HG03025 (cell line): ENCODE data around the gene MAST4.

Experiments
- ATAC-seq: cut with Tn5 transposase; IDR thresholded peaks from one replicate; pipeline ENCODE4 v1.9.1; 2021; ENCODE audit warnings: mild to moderate bottlenecking, moderate library complexity; ENCODE audit not compliant: unreplicated experiment, low FRiP score

MAST4 gene

GRCh38 chr5:66892716-66893115, 296.5 kb downstream of the MAST4 start:
- ATAC-seq: no peak

GRCh38 chr5:66894480-66895240, 298.5 kb downstream of the MAST4 start:
- ATAC-seq: no peak

DNA sequence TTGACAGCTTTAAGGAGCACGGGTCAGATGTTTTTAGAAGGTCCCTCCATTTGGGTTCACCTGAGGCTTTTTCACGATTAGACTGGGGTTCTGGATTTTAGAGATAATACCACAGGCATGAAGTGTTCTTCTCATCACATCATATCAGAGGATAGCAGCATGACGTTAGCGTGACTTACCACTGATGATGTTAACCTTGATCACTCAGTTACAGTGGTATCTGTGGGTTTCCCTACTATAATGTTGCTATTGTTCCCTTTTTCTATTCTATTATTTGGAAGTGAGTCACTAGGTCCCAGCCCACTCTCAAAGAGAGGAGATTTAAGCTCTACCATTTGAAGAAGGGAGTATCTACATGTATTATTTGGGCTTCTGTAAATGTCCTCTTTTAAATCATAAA, 300.0 kb downstream of the MAST4 start:
- ATAC-seq: no peak

- no peak for ATAC-seq
Observed at GRCh38 chr5:66897356-66897755, 301.2 kb downstream of the MAST4 start.

DNA sequence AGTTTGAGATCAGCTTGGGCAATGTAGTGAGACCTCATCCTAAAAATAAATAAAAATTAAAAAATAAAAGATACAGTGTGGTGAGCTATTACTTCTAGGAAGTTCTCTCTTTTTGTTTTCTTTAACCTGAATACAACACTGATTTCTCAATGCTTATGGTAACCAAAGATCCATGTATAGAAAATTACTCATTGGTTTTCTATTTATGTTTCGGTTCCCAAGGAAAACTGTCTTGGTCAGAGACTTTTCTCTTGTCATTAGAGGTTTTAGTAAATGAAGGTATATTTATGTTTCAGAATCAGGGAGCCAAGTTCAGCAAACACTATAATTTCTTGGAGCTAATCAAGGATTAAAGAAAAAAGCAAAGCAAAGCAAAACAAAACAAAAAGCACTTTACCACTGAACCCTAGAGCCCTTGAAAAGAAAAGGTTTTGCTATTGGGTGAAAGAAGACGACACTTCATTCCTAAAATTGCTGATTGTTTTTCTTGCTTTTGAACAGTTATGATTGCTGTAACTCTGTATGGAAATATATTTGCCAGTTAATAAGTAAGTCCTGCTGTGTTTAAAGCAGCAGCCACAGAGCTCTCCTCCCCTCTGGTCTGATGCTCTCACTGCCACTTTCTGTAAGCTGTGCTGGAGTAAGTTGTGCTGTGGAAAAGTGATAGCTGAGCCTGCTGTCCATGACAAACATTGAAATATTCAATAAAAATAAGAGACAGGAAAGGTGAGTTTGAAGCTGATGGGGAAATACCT, 302.2 kb downstream of the MAST4 start:
- no peak for ATAC-seq

- no peak for ATAC-seq
Observed at GRCh38 chr5:66903218-66903617, 307.0 kb downstream of the MAST4 start.

DNA sequence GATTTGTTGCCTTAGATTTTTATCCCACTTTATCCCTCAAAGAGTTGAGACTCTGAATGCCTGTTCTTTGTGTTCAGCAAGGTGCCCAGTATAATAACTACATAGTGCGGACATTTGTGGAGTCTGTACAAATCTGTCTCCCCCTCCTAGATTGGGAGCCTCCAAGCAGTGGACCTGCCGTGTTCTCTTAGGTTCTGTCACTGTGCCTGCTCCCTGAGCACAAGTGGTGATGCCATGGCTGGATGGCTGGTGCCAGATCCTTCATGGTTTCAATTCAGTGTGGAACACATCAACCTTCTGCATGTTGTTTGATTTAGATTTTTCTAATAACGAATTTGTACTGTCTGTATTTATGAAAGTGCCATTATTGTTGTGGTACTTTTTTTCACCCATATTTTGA, 307.5 kb downstream of the MAST4 start:
- no peak for ATAC-seq

DNA sequence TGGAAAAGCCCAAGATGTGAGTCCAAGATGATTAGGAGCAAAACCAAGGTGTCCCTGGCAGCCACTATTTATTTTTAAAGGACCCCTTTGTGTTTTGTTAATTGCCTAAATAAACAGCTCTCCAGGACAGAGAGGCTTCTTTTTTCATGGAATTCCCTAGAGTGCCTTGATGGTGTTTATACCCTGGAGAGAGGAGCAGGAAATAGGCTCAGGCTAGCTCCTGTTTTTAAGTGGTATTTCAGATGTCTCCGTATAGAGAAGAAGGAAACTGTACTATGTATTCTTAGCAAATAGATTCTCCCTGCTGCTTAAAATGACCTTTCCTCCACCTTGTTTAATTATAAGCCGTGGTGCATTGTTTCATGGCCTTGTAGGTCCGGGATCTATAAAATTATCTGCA, 308.0 kb downstream of the MAST4 start:
- ATAC-seq: no peak

- ATAC-seq: no peak
Observed at GRCh38 chr5:66906021-66906420, 309.8 kb downstream of the MAST4 start.

GRCh38 chr5:66908230-66908629, 312.0 kb downstream of the MAST4 start:
- ATAC-seq: no peak

DNA sequence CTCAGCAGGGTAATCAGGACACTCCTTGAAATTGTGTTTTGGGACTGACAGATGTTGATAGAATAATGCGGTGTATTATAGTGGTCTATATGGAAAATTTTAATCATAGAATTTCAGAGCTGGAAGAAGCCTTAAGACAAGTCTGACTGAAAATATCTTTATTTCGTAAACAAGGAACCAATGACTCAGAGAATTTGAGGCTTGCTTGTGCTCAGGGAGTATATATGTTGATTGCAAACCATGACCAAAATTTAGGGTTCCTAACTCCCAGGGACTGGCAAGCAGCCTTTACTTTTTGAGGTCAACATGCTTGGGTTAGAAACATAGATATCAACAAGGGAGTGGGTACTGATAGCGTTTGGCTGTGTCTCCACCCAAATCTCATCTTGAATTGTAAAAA, 313.2 kb downstream of the MAST4 start:
- ATAC-seq: no peak

- ATAC-seq: no peak
Observed at GRCh38 chr5:66912787-66913186, 316.6 kb downstream of the MAST4 start.

DNA sequence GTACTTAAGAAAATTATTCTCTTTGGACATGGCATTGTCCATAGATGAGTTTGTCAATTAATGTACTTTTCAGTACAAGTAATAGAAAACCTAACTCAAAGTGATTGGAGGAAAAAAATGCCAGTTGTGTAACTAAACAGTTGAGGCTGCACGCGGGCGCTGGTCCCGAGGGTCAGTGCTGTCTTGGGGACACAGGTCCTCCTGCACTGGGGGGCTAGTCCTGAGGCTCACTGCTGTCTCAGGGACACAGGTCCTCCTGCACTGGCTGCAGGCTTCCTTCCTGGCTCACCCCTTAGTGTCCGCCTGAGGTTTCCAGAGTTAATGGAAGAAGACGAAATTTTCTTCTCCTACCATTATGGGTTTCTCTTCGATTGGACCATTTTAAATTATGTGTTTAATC, 319.3 kb downstream of the MAST4 start:
- no peak for ATAC-seq

DNA sequence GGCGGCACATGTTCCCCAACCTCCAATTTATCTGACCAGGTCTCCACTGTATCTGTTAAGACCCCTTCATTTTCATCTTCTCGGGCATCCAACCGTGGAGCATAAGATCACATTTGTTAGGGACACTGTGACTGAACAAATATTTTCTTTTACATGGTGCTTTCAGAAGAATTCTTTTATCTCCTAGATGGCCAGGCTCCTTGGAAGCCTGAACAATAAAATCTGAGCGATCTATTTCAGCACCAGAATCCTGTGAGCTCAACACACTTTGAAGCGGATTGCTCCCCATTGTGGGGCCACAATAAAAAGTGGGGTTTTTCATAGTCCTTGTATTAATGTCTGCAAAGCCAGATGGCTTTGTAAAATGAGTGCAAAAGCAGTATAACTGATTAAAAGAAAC, 326.7 kb downstream of the MAST4 start:
- ATAC-seq: no peak

GRCh38 chr5:66923457-66923856, 327.3 kb downstream of the MAST4 start:
- no peak for ATAC-seq

DNA sequence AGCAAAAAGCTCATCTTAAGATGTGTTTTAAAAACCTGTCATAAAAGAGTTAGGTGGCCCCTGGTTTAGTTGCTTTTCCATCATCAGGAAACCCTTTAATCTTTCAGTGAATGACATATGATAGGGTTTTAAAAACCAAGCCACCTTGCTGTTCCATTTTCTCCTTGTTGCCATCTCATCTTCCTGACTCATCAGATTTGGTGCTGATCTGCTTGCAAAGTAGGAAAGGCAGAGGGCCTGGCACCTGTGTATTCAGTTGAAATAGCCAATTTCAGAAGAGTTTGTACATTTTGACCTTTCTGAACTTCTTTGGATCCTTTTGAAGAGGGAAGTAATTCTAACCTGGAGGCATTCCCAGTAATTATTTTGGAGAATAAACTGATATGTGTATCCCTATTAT, 327.7 kb downstream of the MAST4 start:
- no peak for ATAC-seq

GRCh38 chr5:66927140-66927539, 330.9 kb downstream of the MAST4 start:
- no peak for ATAC-seq

DNA sequence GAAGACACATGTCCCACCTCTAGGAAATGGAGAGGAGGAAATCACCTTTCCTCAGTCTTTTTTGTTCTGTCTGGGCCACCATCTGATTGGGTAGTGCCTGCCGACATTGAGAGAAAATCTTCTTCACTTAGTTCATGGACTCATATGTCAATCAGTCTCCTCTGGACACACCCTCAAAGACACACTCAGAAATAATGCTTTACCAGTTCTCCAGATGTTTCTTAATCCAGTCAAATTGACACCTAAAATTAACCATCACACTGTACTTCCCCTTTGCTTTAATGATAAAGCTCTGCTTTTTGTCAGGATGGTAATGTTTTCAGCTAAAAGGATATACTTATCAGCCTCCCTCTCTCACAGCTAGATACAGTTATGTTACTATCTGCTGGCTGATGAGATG, 333.1 kb downstream of the MAST4 start:
- ATAC-seq: no peak

GRCh38 chr5:66929995-66930394, 333.8 kb downstream of the MAST4 start:
- no peak for ATAC-seq

- no peak for ATAC-seq
Observed at GRCh38 chr5:66931651-66932050, 335.5 kb downstream of the MAST4 start.

DNA sequence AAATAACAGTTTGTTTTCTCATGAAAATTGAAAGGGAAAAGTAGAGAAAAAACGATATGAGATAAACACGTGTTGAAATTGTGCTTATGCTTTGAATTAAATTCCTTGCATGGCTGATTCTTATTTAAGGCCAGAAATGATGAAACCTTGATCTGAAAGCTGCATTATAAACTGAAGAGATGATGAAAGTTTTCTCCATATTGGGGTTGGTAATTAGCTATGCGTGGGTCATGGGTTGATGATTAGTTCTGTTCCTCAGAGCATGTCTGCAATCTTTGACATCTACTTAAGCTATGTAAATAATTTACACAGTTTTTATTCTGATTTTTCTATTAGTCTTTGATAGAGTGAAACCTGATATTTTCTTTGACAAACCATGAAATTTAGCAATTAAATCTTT, 336.3 kb downstream of the MAST4 start:
- no peak for ATAC-seq

- no peak for ATAC-seq
Observed at GRCh38 chr5:66933066-66933465, 336.9 kb downstream of the MAST4 start.
